ENCODE results near the gene ENG. TPM values are rescaled to one million over a fixed set of nuclear protein-coding genes. Genes with fewer than 3 reads are reported as not detected.

Gene ENG
- total and polyA plus RNA-seq, 2 of the 8 experiments (the other 6 are each of a cell fraction or from before 2014, with no cell fraction given) = 1.8 to 4.4 TPM

- TF ChIP-seq CTCF (IDR thresholded peaks at IDR 0.05; ENCODE audit: control extremely low read depth in 1 of 3, insufficient read depth in 1 of 3, low read depth in 1 of 3, low read length in 3 of 3) (no peak), SIRT6 (IDR thresholded peaks at IDR 0.05; ENCODE audit: low read length) (no peak), JUN (IDR thresholded peaks at IDR 0.05; ENCODE audit: low read depth, low read length) (no peak), CHD7 (IDR thresholded peaks at IDR 0.05; ENCODE audit: insufficient replicate concordance, low read length) (no peak), NANOG (IDR thresholded peaks at IDR 0.05; ENCODE audit: insufficient read depth, low read depth, low read length, poor library complexity, severe bottlenecking) (no peak), CEBPB (IDR thresholded peaks at IDR 0.05; ENCODE audit: low read depth, low read length) (no peak), CTBP2 (IDR thresholded peaks at IDR 0.05; ENCODE audit: borderline replicate concordance, insufficient read depth, insufficient read length, low read length) (no peak), GTF2F1 (IDR thresholded peaks at IDR 0.05; ENCODE audit: borderline replicate concordance, low read depth, low read length) (no peak)
Measured at GRCh38 chr9:127788337-127789011, 66.0 kb downstream of the ENG start (continued).
